Placental epithelial cell (primary cell): ENCODE results near the gene FAIM. TPM values are rescaled to one million over a fixed set of nuclear protein-coding genes. Genes with fewer than 3 reads are reported as not detected.

ENCODE experiments used
- total RNA-seq: library from RNA; depleted of rRNA; stranded (reverse); fragments of >200 nt; gene quantifications from 2 replicates; pipeline ENCODE4 v1.2.3, GENCODE V29; 2012

The FAIM gene
- total RNA-seq: 7.1 and 15.6 TPM in 2 replicates

GRCh38 chr3:138608322-138609135 lies at the start of gene FAIM:
Gene FAIM (plus strand): TSS chr3:138608771. CDS start chr3:138619727, 10,956 bp downstream.

GRCh38 chr3:138594150-138594934 lies 14.2 kb upstream of the FAIM start, which contains the start of gene CEP70:
Gene CEP70 (minus strand): TSS chr3:138594260. CDS start chr3:138572927, 21,333 bp downstream.

Other genes starting within 250 kb of the FAIM start
- gene ESYT3, start 174.2 kb upstream of the FAIM start, total RNA-seq: 3.1 and 8.5 TPM in 2 replicates
- gene CEP70, start 14.5 kb upstream of the FAIM start, total RNA-seq: 20.0 and 21.2 TPM in 2 replicates
- 7.5 and 9.9 TPM in 2 replicates for gene PIK3CB, start 226.2 kb downstream of the FAIM start, total RNA-seq